CD4-positive, alpha-beta T cell treated with Interleukin-17A for 4 hours (primary cell): ENCODE measurements around the gene FAM149A.
A peak's percentile ranks its signal among the peaks of the same experiment; 100 is the strongest.

Experiments
- DNase-seq: peaks from one replicate; pipeline ENCODE4 v3.0.0-alpha.2; 2020; ENCODE audit warnings: mixed read lengths

FAM149A gene

GRCh38 chr4:186159613-186160012 lies 55.1 kb downstream of the FAM149A start:
- DNase-seq = no peak

GRCh38 chr4:186161138-186161537 lies 56.6 kb downstream of the FAM149A start:
- peak; percentile 26 for DNase-seq

- DNase-seq = no peak
Observed at GRCh38 chr4:186166852-186167512, 62.5 kb downstream of the FAM149A start.

GRCh38 chr4:186167605-186168004 lies 63.1 kb downstream of the FAM149A start:
- DNase-seq = no peak

GRCh38 chr4:186168750-186169149 lies 64.2 kb downstream of the FAM149A start:
- DNase-seq = no peak

- no peak for DNase-seq
Observed at GRCh38 chr4:186169333-186169944, 64.9 kb downstream of the FAM149A start.

GRCh38 chr4:186169945-186170802 lies 65.7 kb downstream of the FAM149A start:
- DNase-seq = no peak

GRCh38 chr4:186170966-186171365 lies 66.5 kb downstream of the FAM149A start:
- DNase-seq = no peak

- DNase-seq = no peak
Observed at GRCh38 chr4:186172546-186172945, 68.0 kb downstream of the FAM149A start.

GRCh38 chr4:186188107-186188506 lies 83.6 kb downstream of the FAM149A start:
- DNase-seq = no peak

GRCh38 chr4:186189656-186190055 lies 85.2 kb downstream of the FAM149A start:
- DNase-seq = no peak

GRCh38 chr4:186190581-186191199 lies 86.2 kb downstream of the FAM149A start:
- peak; percentile 68 for DNase-seq

- DNase-seq = peak; percentile 90
Observed at GRCh38 chr4:186191200-186192065, 86.9 kb downstream of the FAM149A start, which contains the start of gene CYP4V2. CYP4V2 (plus strand) TSS chr4:186191567; CDS start chr4:186191824, 257 bp downstream.

- peak; percentile 44 for DNase-seq
Observed at GRCh38 chr4:186192066-186192612, 87.6 kb downstream of the FAM149A start.

GRCh38 chr4:186193851-186194250 lies 89.3 kb downstream of the FAM149A start:
- DNase-seq = no peak

- DNase-seq = no peak
Observed at GRCh38 chr4:186196063-186196462, 91.6 kb downstream of the FAM149A start.

- DNase-seq = no peak
Observed at GRCh38 chr4:186200516-186200915, 96.0 kb downstream of the FAM149A start.

GRCh38 chr4:186201010-186201409 lies 96.5 kb downstream of the FAM149A start:
- no peak for DNase-seq

- DNase-seq = peak; percentile 69
Observed at GRCh38 chr4:186201535-186202230, 97.2 kb downstream of the FAM149A start.

GRCh38 chr4:186202490-186203140 lies 98.1 kb downstream of the FAM149A start:
- no peak for DNase-seq

- DNase-seq = peak; percentile 15
Observed at GRCh38 chr4:186203406-186203805, 98.9 kb downstream of the FAM149A start.
